ENCODE results near the gene RASL10A. TPM values are rescaled to one million over a fixed set of nuclear protein-coding genes. Genes with fewer than 3 reads are reported as not detected.

Gene RASL10A
- total RNA-seq, 1 donor from 2014 or later = not detected

GRCh38 chr22:29352778-29353177, 37.3 kb upstream of the RASL10A start:
- Histone ChIP-seq H3K4me1 (no peaks in the 10 kb centered on the region), H3K27me3 (no peaks in the 10 kb centered on the region), H3K9me3 (no peaks in the 10 kb centered on the region), H3K36me3 (peaks cover 0 to 84% of the 10 kb centered on the region in 2 donors), H3K4me3 (no peak overlapping the region), H3K27ac (no peak overlapping the region)
- DNase-seq (ENCODE audit: extremely low spot score in 2 of 2) = no peak
- TF ChIP-seq POLR2A (IDR thresholded peaks at IDR 0.05) = no peak
- TF ChIP-seq CTCF (IDR thresholded peaks at IDR 0.05) = no peak
- TF ChIP-seq POLR2AphosphoS5 (IDR thresholded peaks at IDR 0.05; ENCODE audit: insufficient read depth in 1 of 2, low read depth in 1 of 2) = no peak
- intact Hi-C loops (cut with DNase I) = no loop called here

- intact Hi-C loops (cut with DNase I) = no loop called here
- H3K4me3 ChIP-seq = no peak overlapping the region
- no peak for TF ChIP-seq CTCF (IDR thresholded peaks at IDR 0.05)
- no peak for TF ChIP-seq POLR2AphosphoS5 (IDR thresholded peaks at IDR 0.05; ENCODE audit: insufficient read depth in 1 of 2, low read depth in 1 of 2)
- TF ChIP-seq POLR2A (IDR thresholded peaks at IDR 0.05) = no peak
- DNase-seq (ENCODE audit: extremely low spot score in 2 of 2) = no peak
- H3K27me3 ChIP-seq = no peaks in the 10 kb centered on the region
- H3K36me3 ChIP-seq = peaks cover 0 to 92% of the 10 kb centered on the region in 2 donors
- no peaks in the 10 kb centered on the region for H3K4me1 ChIP-seq
- H3K27ac ChIP-seq = no peak overlapping the region
- H3K9me3 ChIP-seq = no peaks in the 10 kb centered on the region
Measured at GRCh38 chr22:29351891-29352290, 36.4 kb upstream of the RASL10A start.

GRCh38 chr22:29351042-29351441, 35.5 kb upstream of the RASL10A start:
- Histone ChIP-seq H3K27me3 (no peaks in the 10 kb centered on the region), H3K27ac (no peak overlapping the region), H3K36me3 (peaks cover 0 to 91% of the 10 kb centered on the region in 2 donors), H3K9me3 (no peaks in the 10 kb centered on the region), H3K4me3 (no peak overlapping the region), H3K4me1 (no peaks in the 10 kb centered on the region)
- TF ChIP-seq POLR2A (IDR thresholded peaks at IDR 0.05) = no peak
- no peak for TF ChIP-seq CTCF (IDR thresholded peaks at IDR 0.05)
- no peak for TF ChIP-seq POLR2AphosphoS5 (IDR thresholded peaks at IDR 0.05; ENCODE audit: insufficient read depth in 1 of 2, low read depth in 1 of 2)
- intact Hi-C loops (cut with DNase I) = no loop called here
- no peak for DNase-seq (ENCODE audit: extremely low spot score in 2 of 2)

DNA sequence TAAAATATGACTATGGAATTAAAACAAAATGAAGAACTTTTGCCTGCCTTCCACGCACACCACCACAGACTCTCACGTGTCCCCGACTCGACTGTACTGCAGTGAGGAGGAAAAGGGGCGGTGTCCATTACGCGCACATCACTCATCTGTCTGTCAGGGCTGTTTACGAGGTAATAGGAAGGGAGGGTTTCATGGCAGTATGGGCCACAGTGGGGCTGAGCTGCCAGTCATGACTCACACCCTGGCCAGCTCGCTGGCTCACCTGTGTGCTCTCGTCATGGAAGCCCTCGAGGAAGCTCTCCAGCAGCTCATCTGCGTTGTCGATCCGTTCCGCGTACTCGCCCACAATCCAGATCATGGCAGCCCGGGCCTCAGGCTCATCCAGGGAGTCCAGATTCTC, 33.5 kb upstream of the RASL10A start:
- Histone ChIP-seq H3K36me3 (peaks cover 0 to 70% of the 10 kb centered on the region in 2 donors), H3K9me3 (no peaks in the 10 kb centered on the region), H3K4me3 (no peak overlapping the region), H3K27ac (no peak overlapping the region), H3K27me3 (no peaks in the 10 kb centered on the region), H3K4me1 (no peaks in the 10 kb centered on the region)
- TF ChIP-seq CTCF (IDR thresholded peaks at IDR 0.05) (no peak), POLR2AphosphoS5 (IDR thresholded peaks at IDR 0.05; ENCODE audit: insufficient read depth in 1 of 2, low read depth in 1 of 2) (peak; percentile 25 to 49), POLR2A (IDR thresholded peaks at IDR 0.05) (no peak)
- DNase-seq (ENCODE audit: extremely low spot score in 2 of 2) = no peak
- intact Hi-C loops (cut with DNase I) = no loop called here

DNA sequence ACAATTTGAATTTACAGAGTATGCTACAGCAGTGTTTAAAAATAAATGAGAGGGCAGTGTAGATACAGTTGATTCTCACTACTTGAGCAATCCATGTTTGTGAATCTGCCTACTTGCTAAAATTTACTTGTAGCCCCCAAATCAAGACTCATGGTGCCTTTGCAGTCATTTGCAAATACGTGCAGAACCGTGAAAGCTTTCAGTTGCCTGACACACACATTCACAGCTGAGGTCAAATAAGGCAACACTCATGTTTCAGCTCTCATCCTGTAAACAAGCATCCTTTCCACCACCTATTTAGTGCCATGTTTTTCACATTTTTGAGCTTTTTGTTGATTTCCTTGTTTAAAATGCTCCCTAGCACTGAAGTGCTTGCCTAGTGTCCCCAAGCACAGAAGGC, 32.5 kb upstream of the RASL10A start:
- H3K36me3 ChIP-seq = peaks cover 0 to 69% of the 10 kb centered on the region in 2 donors
- H3K27me3 ChIP-seq = no peaks in the 10 kb centered on the region
- intact Hi-C loops (cut with DNase I) = no loop called here
- no peak overlapping the region for H3K27ac ChIP-seq
- no peaks in the 10 kb centered on the region for H3K9me3 ChIP-seq
- H3K4me1 ChIP-seq = no peaks in the 10 kb centered on the region
- H3K4me3 ChIP-seq = no peak overlapping the region
- no peak for DNase-seq (ENCODE audit: extremely low spot score in 2 of 2)
- TF ChIP-seq POLR2AphosphoS5 (IDR thresholded peaks at IDR 0.05; ENCODE audit: insufficient read depth in 1 of 2, low read depth in 1 of 2) (no peak), POLR2A (IDR thresholded peaks at IDR 0.05) (no peak), CTCF (IDR thresholded peaks at IDR 0.05) (no peak)
